Measurements from ENCODE around the gene CHAF1A. TPM values are rescaled to one million over a fixed set of nuclear protein-coding genes. Genes with fewer than 3 reads are reported as not detected.
A peak's percentile ranks its signal among the peaks of the same experiment; 100 is the strongest.

The CHAF1A gene
- total RNA-seq, 3 donors from 2014 or later: 17.3 to 24.9 (median 18.1) TPM

GRCh38 chr19:4390017-4390566, 12.3 kb upstream of the CHAF1A start:
- Histone ChIP-seq H3K36me3 (ENCODE audit: low read depth) (no peaks in the 10 kb centered on the region), H3K9me3 (no peaks in the 10 kb centered on the region), H3K4me3 (no peak overlapping the region), H3K4me1 (ENCODE audit: low read depth) (peaks cover 12% of the 10 kb centered on the region)
- DNase-seq: peak in 1 of 3 donors; percentile 54
- intact Hi-C loops (cut with DNase I, micrococcal nuclease): no loop called here
- ATAC-seq: peak; percentile 34
- no peak for TF ChIP-seq CTCF (IDR thresholded peaks at IDR 0.05)

- Histone ChIP-seq H3K4me3 (no peak overlapping the region), H3K9me3 (no peaks in the 10 kb centered on the region), H3K36me3 (ENCODE audit: low read depth) (no peaks in the 10 kb centered on the region), H3K4me1 (ENCODE audit: low read depth) (peaks cover 12% of the 10 kb centered on the region)
- intact Hi-C loops (cut with DNase I, micrococcal nuclease): no loop called here
- peak in 1 of 3 donors; percentile 40 for DNase-seq
- ATAC-seq: peak; percentile 36
- TF ChIP-seq CTCF (IDR thresholded peaks at IDR 0.05): no peak
Measured at GRCh38 chr19:4390567-4391305, 11.7 kb upstream of the CHAF1A start.

GRCh38 chr19:4391306-4391693, 11.1 kb upstream of the CHAF1A start:
- no peaks in the 10 kb centered on the region for H3K36me3 ChIP-seq (ENCODE audit: low read depth)
- ATAC-seq (no peak), DNase-seq (no peak)
- intact Hi-C loops (cut with DNase I, micrococcal nuclease): no loop called here
- H3K4me3 ChIP-seq: no peak overlapping the region
- H3K9me3 ChIP-seq: no peaks in the 10 kb centered on the region
- H3K4me1 ChIP-seq (ENCODE audit: low read depth): peaks cover 12% of the 10 kb centered on the region
- TF ChIP-seq CTCF (IDR thresholded peaks at IDR 0.05): no peak

GRCh38 chr19:4391701-4392483, 10.5 kb upstream of the CHAF1A start:
- H3K4me1 ChIP-seq (ENCODE audit: low read depth): peaks cover 12% of the 10 kb centered on the region
- ATAC-seq: no peak
- H3K36me3 ChIP-seq (ENCODE audit: low read depth): no peaks in the 10 kb centered on the region
- no peaks in the 10 kb centered on the region for H3K9me3 ChIP-seq
- no peak overlapping the region for H3K4me3 ChIP-seq
- intact Hi-C loops (cut with DNase I, micrococcal nuclease): no loop called here
- DNase-seq: peak in 1 of 3 donors; percentile 50
- no peak for TF ChIP-seq CTCF (IDR thresholded peaks at IDR 0.05)

GRCh38 chr19:4393947-4394590, 8.4 kb upstream of the CHAF1A start:
- Histone ChIP-seq H3K4me1 (ENCODE audit: low read depth) (peaks cover 20% of the 10 kb centered on the region), H3K9me3 (no peaks in the 10 kb centered on the region), H3K36me3 (ENCODE audit: low read depth) (no peaks in the 10 kb centered on the region), H3K4me3 (no peak overlapping the region)
- ATAC-seq: no peak
- peak in 1 of 3 donors; percentile 19 for DNase-seq
- intact Hi-C loops (cut with DNase I, micrococcal nuclease): no loop called here
- TF ChIP-seq CTCF (IDR thresholded peaks at IDR 0.05): no peak

Measured in mucosa of descending colon (tissue), 3 donors.